Measurements from ENCODE around the gene ZNF554. TPM values are rescaled to one million over a fixed set of nuclear protein-coding genes. Genes with fewer than 3 reads are reported as not detected.
"Not testable (repeated sequence)": the region's sequence is repeated elsewhere in the genome, so short reads cannot be mapped to it uniquely, and the experiment has no call there.

ZNF554 gene
- total and polyA plus RNA-seq, 4 donors: 0.94 to 3.3 (median 2.1) TPM

DNA sequence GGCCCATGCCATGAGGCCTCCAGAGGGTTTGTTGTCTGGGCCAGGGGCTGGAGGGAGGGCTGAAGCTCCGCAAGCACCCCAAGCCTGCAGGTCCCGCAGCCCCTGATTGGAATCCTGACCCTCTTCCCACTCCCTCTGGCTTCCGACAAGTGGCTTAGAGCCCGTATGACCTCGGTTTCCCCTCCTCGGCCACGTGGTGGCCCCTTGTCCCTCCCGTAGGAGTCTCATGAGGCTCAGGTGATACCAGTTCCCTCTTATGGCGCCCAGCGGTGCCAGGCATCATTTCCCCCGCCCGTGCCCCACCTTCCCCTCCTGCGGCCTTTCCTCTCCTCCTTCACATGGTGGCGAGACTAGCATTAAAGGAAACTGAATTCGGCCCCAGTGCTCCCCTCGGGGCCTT, 28.2 kb upstream of the ZNF554 start:
- Histone ChIP-seq H3K9ac (ENCODE audit: low read depth in 1 of 2, low read length in 2 of 2) (no peak overlapping the region), H3K36me3 (ENCODE audit: control insufficient read depth in 4 of 4, insufficient read depth in 3 of 4, low read depth in 1 of 4, low read length in 3 of 4) (no peaks in the 10 kb centered on the region), H3K4me1 (ENCODE audit: control insufficient read depth in 4 of 4, insufficient read depth in 4 of 4, low read length in 3 of 4) (peaks cover 13 to 27% (median 19%) of the 10 kb centered on the region in 4 donors), H3K9me3 (ENCODE audit: control insufficient read depth in 4 of 4, low read length in 3 of 4) (no peaks in the 10 kb centered on the region), H3K27ac (ENCODE audit: low read depth in 1 of 2, low read length in 2 of 2) (peak overlapping the region; percentile 84 to 86), H3K4me3 (ENCODE audit: low read depth in 1 of 3, low read length in 3 of 3) (no peak overlapping the region), H3K27me3 (ENCODE audit: control insufficient read depth in 4 of 4, insufficient read depth in 4 of 4, low read length in 3 of 4) (no peaks in the 10 kb centered on the region)
- WGBS: 96% methylated on average over 16 of the region's 16 CpGs
- no peak for DNase-seq (ENCODE audit: low spot score)
- TF ChIP-seq RXRA (IDR thresholded peaks at IDR 0.05) (no peak), EGR1 (IDR thresholded peaks at IDR 0.05; ENCODE audit: low read depth in 2 of 2) (no peak), TAF1 (conservative IDR thresholded peaks at IDR 0.05) (no peak), SP1 (IDR thresholded peaks at IDR 0.05) (no peak)
- TF ChIP-seq, protein P1, sequence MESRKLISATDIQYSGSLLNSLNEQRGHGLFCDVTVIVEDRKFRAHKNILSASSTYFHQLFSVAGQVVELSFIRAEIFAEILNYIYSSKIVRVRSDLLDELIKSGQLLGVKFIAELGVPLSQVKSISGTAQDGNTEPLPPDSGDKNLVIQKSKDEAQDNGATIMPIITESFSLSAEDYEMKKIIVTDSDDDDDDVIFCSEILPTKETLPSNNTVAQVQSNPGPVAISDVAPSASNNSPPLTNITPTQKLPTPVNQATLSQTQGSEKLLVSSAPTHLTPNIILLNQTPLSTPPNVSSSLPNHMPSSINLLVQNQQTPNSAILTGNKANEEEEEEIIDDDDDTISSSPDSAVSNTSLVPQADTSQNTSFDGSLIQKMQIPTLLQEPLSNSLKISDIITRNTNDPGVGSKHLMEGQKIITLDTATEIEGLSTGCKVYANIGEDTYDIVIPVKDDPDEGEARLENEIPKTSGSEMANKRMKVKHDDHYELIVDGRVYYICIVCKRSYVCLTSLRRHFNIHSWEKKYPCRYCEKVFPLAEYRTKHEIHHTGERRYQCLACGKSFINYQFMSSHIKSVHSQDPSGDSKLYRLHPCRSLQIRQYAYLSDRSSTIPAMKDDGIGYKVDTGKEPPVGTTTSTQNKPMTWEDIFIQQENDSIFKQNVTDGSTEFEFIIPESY (IDR thresholded peaks at IDR 0.05): no peak

DNA sequence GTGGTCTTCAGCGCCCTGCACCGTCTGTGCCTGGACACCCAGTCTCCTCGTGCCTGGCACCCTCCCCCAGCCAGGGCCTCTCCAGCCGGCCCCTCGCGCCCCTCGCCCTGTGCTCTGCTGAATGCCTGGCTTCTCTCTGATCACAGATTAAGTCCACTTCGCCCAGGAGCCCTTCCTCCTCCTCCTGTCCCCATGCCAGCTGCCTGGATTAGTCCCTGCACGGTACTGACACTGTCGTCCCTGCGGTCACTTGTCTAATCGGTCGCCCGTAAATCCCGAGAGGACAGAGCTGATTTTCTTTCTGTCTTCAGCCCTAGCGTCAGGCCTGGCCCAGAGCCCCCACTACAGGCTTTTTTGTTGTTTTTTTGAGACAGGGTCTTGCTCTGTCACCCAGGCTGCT, 27.8 kb upstream of the ZNF554 start:
- no peak for TF ChIP-seq HNF4G (IDR thresholded peaks at IDR 0.05)
- TF ChIP-seq, protein P2, sequence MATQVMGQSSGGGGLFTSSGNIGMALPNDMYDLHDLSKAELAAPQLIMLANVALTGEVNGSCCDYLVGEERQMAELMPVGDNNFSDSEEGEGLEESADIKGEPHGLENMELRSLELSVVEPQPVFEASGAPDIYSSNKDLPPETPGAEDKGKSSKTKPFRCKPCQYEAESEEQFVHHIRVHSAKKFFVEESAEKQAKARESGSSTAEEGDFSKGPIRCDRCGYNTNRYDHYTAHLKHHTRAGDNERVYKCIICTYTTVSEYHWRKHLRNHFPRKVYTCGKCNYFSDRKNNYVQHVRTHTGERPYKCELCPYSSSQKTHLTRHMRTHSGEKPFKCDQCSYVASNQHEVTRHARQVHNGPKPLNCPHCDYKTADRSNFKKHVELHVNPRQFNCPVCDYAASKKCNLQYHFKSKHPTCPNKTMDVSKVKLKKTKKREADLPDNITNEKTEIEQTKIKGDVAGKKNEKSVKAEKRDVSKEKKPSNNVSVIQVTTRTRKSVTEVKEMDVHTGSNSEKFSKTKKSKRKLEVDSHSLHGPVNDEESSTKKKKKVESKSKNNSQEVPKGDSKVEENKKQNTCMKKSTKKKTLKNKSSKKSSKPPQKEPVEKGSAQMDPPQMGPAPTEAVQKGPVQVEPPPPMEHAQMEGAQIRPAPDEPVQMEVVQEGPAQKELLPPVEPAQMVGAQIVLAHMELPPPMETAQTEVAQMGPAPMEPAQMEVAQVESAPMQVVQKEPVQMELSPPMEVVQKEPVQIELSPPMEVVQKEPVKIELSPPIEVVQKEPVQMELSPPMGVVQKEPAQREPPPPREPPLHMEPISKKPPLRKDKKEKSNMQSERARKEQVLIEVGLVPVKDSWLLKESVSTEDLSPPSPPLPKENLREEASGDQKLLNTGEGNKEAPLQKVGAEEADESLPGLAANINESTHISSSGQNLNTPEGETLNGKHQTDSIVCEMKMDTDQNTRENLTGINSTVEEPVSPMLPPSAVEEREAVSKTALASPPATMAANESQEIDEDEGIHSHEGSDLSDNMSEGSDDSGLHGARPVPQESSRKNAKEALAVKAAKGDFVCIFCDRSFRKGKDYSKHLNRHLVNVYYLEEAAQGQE (IDR thresholded peaks at IDR 0.05): no peak
- TF ChIP-seq NR2F2 (IDR thresholded peaks at IDR 0.05): no peak
- DNase-seq (ENCODE audit: low spot score): no peak
- no peaks in the 10 kb centered on the region for H3K36me3 ChIP-seq (ENCODE audit: control insufficient read depth in 4 of 4, insufficient read depth in 3 of 4, low read depth in 1 of 4, low read length in 3 of 4)

GRCh38 chr19:2792666-2793065, 27.0 kb upstream of the ZNF554 start:
- H3K27ac ChIP-seq (ENCODE audit: low read depth in 1 of 2, low read length in 2 of 2); H3K9me3 ChIP-seq (ENCODE audit: control insufficient read depth in 4 of 4, low read length in 3 of 4); H3K4me3 ChIP-seq (ENCODE audit: low read depth in 1 of 3, low read length in 3 of 3); H3K9ac ChIP-seq (ENCODE audit: low read depth in 1 of 2, low read length in 2 of 2); H3K27me3 ChIP-seq (ENCODE audit: control insufficient read depth in 4 of 4, insufficient read depth in 4 of 4, low read length in 3 of 4); DNase-seq (ENCODE audit: low spot score); H3K36me3 ChIP-seq (ENCODE audit: control insufficient read depth in 4 of 4, insufficient read depth in 3 of 4, low read depth in 1 of 4, low read length in 3 of 4): not testable (repeated sequence)
- 97% methylated on average over 10 of the region's 10 CpGs for WGBS
- H3K4me1 ChIP-seq (ENCODE audit: control insufficient read depth in 4 of 4, insufficient read depth in 4 of 4, low read length in 3 of 4): peaks cover 13 to 27% (median 20%) of the 10 kb centered on the region in 4 donors

More for the DNA sequence above, 27.8 kb upstream of the ZNF554 start:
- Histone ChIP-seq H3K4me3 (ENCODE audit: low read depth in 1 of 3, low read length in 3 of 3) (no peak overlapping the region), H3K4me1 (ENCODE audit: control insufficient read depth in 4 of 4, insufficient read depth in 4 of 4, low read length in 3 of 4) (peaks cover 13 to 27% (median 20%) of the 10 kb centered on the region in 4 donors), H3K27me3 (ENCODE audit: control insufficient read depth in 4 of 4, insufficient read depth in 4 of 4, low read length in 3 of 4) (no peaks in the 10 kb centered on the region), H3K9ac (ENCODE audit: low read depth in 1 of 2, low read length in 2 of 2) (no peak overlapping the region), H3K9me3 (ENCODE audit: control insufficient read depth in 4 of 4, low read length in 3 of 4) (no peaks in the 10 kb centered on the region), H3K27ac (ENCODE audit: low read depth in 1 of 2, low read length in 2 of 2) (no peak overlapping the region)
- WGBS: 80% methylated on average over 16 of the region's 16 CpGs

DNA sequence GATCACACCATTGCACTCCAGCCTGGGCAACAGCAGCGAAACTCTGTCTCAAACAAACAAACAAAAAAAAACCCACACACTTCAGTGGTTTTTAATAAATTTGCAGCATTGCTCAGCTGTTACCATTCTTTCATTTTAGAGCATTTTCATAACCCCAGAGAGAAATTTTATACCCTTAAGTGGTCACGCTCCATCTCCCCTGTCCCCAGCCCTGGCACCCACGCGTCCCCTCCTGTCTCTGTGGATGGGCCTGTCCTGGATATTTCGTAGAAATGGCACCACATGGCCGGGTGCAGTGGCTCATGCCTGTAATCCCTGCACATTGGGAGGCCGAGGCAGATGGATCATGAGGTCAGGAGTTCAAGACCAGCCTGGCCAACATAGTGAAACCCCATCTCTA, 26.5 kb upstream of the ZNF554 start:
- 98% methylated on average over 7 of the region's 7 CpGs for WGBS
- H3K4me3 ChIP-seq (ENCODE audit: low read depth in 1 of 3, low read length in 3 of 3): no peak overlapping the region
- no peak for TF ChIP-seq FOXA2 (IDR thresholded peaks at IDR 0.05)
- TF ChIP-seq, protein P3, sequence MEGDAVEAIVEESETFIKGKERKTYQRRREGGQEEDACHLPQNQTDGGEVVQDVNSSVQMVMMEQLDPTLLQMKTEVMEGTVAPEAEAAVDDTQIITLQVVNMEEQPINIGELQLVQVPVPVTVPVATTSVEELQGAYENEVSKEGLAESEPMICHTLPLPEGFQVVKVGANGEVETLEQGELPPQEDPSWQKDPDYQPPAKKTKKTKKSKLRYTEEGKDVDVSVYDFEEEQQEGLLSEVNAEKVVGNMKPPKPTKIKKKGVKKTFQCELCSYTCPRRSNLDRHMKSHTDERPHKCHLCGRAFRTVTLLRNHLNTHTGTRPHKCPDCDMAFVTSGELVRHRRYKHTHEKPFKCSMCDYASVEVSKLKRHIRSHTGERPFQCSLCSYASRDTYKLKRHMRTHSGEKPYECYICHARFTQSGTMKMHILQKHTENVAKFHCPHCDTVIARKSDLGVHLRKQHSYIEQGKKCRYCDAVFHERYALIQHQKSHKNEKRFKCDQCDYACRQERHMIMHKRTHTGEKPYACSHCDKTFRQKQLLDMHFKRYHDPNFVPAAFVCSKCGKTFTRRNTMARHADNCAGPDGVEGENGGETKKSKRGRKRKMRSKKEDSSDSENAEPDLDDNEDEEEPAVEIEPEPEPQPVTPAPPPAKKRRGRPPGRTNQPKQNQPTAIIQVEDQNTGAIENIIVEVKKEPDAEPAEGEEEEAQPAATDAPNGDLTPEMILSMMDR (IDR thresholded peaks at IDR 0.05; ENCODE audit: low read depth, low read length, missing input control): no peak
- TF ChIP-seq ATF3 (IDR thresholded peaks at IDR 0.05): no peak
- TF ChIP-seq MAX (IDR thresholded peaks at IDR 0.05): no peak
- no peak for TF ChIP-seq YY1 (IDR thresholded peaks at IDR 0.05)
- no peak for TF ChIP-seq JUND (IDR thresholded peaks at IDR 0.05)

More for the DNA sequence above, 26.5 kb upstream of the ZNF554 start:
- no peak overlapping the region for H3K27ac ChIP-seq (ENCODE audit: low read depth in 1 of 2, low read length in 2 of 2)
- H3K4me1 ChIP-seq (ENCODE audit: control insufficient read depth in 4 of 4, insufficient read depth in 4 of 4, low read length in 3 of 4): peaks cover 13 to 28% (median 21%) of the 10 kb centered on the region in 4 donors
- peaks cover 0 to 4% (median 0%) of the 10 kb centered on the region in 4 donors for H3K36me3 ChIP-seq (ENCODE audit: control insufficient read depth in 4 of 4, insufficient read depth in 3 of 4, low read depth in 1 of 4, low read length in 3 of 4)
- no peaks in the 10 kb centered on the region for H3K9me3 ChIP-seq (ENCODE audit: control insufficient read depth in 4 of 4, low read length in 3 of 4)
- no peak overlapping the region for H3K9ac ChIP-seq (ENCODE audit: low read depth in 1 of 2, low read length in 2 of 2)
- no peaks in the 10 kb centered on the region for H3K27me3 ChIP-seq (ENCODE audit: control insufficient read depth in 4 of 4, insufficient read depth in 4 of 4, low read length in 3 of 4)
- no peak for DNase-seq (ENCODE audit: low spot score)
